CD4-positive, CD25-positive, alpha-beta regulatory T cell (primary cell): ENCODE results near the gene ACTC1. TPM values are rescaled to one million over a fixed set of nuclear protein-coding genes. Genes with fewer than 3 reads are reported as not detected.

ENCODE experiments used
- ATAC-seq, 2 donors: fragments of 150-1000 bp; cut with Tn5 transposase; one replicate each; pipeline ENCODE4 v1.10.0; 2021; ENCODE audit warnings: low read depth in 2 of 2, moderate number of reproducible peaks in 2 of 2, moderate library complexity in 1 of 2
- DNase-seq, 3 donors: peaks; one replicate each; pipeline versions ENCODE4 v3.0.0 to v3.0.0-alpha.2; 2012 to 2022; ENCODE audit warnings: mixed read lengths in 1 of 3
- H3K27ac ChIP-seq: one replicate; pipeline ENCODE4 v1.7.0; 2013; ENCODE audit warnings: mild to moderate bottlenecking, low read length; ENCODE audit not compliant: insufficient read depth, poor library complexity, severe bottlenecking
- H3K27me3 ChIP-seq: one replicate; pipeline ENCODE4 v1.7.0; 2013; ENCODE audit warnings: low read length; ENCODE audit not compliant: control insufficient read depth, insufficient read depth
- H3K36me3 ChIP-seq: one replicate; pipeline ENCODE4 v1.7.0; 2013; ENCODE audit warnings: mild to moderate bottlenecking, low read length, moderate library complexity; ENCODE audit not compliant: control insufficient read depth, insufficient read depth
- H3K4me1 ChIP-seq: 2 replicates; pipeline ENCODE4 v1.7.0; 2013; ENCODE audit warnings: mild to moderate bottlenecking, low read length; ENCODE audit not compliant: insufficient read depth, control insufficient read depth, poor library complexity, severe bottlenecking
- H3K4me3 ChIP-seq: one replicate; pipeline ENCODE4 v1.7.0; 2013; ENCODE audit warnings: low read depth, mild to moderate bottlenecking, low read length, moderate library complexity
- H3K9me3 ChIP-seq, 2 experiments: 1 replicate in 1 of 2; 2 replicates in 1 of 2; pipeline ENCODE4 v1.7.0; 2013; ENCODE audit warnings: low read length in 2 of 2, mild to moderate bottlenecking in 1 of 2, moderate library complexity in 1 of 2; ENCODE audit not compliant: control insufficient read depth in 2 of 2
- H3K27ac Mint-ChIP-seq, 3 donors: one replicate each; pipeline ENCODE4 v1.8.0; 2020 to 2022; ENCODE audit warnings: mild to moderate bottlenecking in 3 of 3, mixed read lengths in 3 of 3, moderate library complexity in 2 of 3
- H3K27me3 Mint-ChIP-seq: one replicate; pipeline ENCODE4 v1.8.0; 2022; ENCODE audit warnings: mild to moderate bottlenecking, mixed read lengths
- H3K36me3 Mint-ChIP-seq: one replicate; pipeline ENCODE4 v1.8.0; 2020; ENCODE audit warnings: mixed read lengths
- H3K4me1 Mint-ChIP-seq, 4 donors: one replicate each; pipeline ENCODE4 v1.8.0; 2020 to 2022; ENCODE audit warnings: mixed read lengths in 4 of 4, mild to moderate bottlenecking in 1 of 4
- H3K4me3 Mint-ChIP-seq, 4 donors: one replicate each; pipeline ENCODE4 v1.8.0; 2020 to 2022; ENCODE audit warnings: mild to moderate bottlenecking in 4 of 4, mixed read lengths in 4 of 4, moderate library complexity in 3 of 4
- H3K9me3 Mint-ChIP-seq, 7 donors: one replicate each; pipeline ENCODE4 v1.8.0; 2020 to 2022; ENCODE audit warnings: mixed read lengths in 7 of 7, mild to moderate bottlenecking in 3 of 7, moderate library complexity in 2 of 7
- polyA plus RNA-seq, 4 donors: library from polyadenylated mRNA; unstranded; fragments of 300-500 nt; fragmentation: Illumina TruSeq; gene quantifications; one replicate each; pipeline ENCODE4 v1.2.3, GENCODE V29; 2021
- total RNA-seq: library from RNA; stranded (reverse); gene quantifications from one replicate; pipeline ENCODE4 v1.2.3, GENCODE V29; 2022

ACTC1 gene
- total and polyA plus RNA-seq, 5 donors from 2014 or later, result not detected

DNA sequence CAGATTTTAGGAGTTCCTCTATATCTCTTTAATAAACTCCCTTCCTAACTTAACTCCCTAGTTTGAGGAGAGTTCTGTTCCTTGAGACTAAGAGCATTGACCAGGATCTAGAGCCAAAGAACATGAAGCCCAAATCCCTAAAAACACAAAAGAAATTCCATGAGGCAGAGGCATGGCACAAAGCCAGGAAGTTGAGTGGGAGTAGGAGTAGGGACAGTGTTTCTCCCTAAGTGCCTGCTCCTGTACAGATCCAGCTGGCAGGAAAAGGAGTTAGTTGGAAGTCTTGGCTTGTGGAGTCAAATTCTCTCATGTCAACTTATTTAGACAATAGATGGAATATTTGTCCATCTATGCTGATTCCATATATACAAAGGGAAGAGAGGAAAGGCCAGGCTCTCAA lies 11.4 kb downstream of the ACTC1 start:
- peaks cover 2% of the 10 kb centered on the region for H3K27me3 ChIP-seq
- no peak overlapping the region for H3K27ac ChIP-seq
- H3K4me1 ChIP-seq, result no peaks in the 10 kb centered on the region
- no peaks in the 10 kb centered on the region for H3K36me3 Mint-ChIP-seq
- H3K36me3 ChIP-seq, result no peaks in the 10 kb centered on the region
- no peak overlapping the region for H3K4me3 Mint-ChIP-seq
- peaks cover 0 to 26% (median 8%) of the 10 kb centered on the region in 7 donors for H3K9me3 Mint-ChIP-seq
- no peak for DNase-seq
- H3K27me3 Mint-ChIP-seq, result no peaks in the 10 kb centered on the region
- no peak overlapping the region for H3K4me3 ChIP-seq
- H3K4me1 Mint-ChIP-seq, result no peaks in the 10 kb centered on the region
- ATAC-seq, result no peak
- no peaks in the 10 kb centered on the region for H3K9me3 ChIP-seq
- H3K27ac Mint-ChIP-seq, result no peak overlapping the region

DNA sequence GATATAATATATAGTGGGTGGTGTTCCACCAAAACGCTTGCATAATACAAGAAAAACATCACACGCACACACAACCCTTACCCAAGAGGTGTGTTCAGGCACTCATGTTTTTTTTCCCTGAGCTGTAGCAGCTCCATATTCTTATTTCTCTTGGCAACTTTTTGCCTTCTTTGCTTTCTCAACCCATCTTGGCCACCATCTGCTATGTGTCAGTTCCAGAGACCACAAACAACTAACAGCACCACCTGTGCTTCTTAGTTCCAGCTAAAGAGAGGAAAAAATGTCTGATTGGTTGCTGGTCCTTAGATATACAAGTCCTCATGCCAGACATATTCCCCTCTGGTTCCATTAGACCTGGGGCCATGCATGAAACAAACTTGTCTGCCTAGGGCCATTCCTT lies 11.9 kb downstream of the ACTC1 start:
- no peaks in the 10 kb centered on the region for H3K36me3 Mint-ChIP-seq
- no peak overlapping the region for H3K4me3 Mint-ChIP-seq
- no peaks in the 10 kb centered on the region for H3K36me3 ChIP-seq
- DNase-seq (no peak), ATAC-seq (no peak)
- no peaks in the 10 kb centered on the region for H3K4me1 ChIP-seq
- H3K9me3 ChIP-seq, result no peaks in the 10 kb centered on the region
- no peaks in the 10 kb centered on the region for H3K4me1 Mint-ChIP-seq
- H3K27ac ChIP-seq, result no peak overlapping the region
- H3K27me3 ChIP-seq, result peaks cover 2% of the 10 kb centered on the region
- no peak overlapping the region for H3K27ac Mint-ChIP-seq
- H3K4me3 ChIP-seq, result no peak overlapping the region
- no peaks in the 10 kb centered on the region for H3K27me3 Mint-ChIP-seq
- peaks cover 0 to 26% (median 8%) of the 10 kb centered on the region in 7 donors for H3K9me3 Mint-ChIP-seq

DNA sequence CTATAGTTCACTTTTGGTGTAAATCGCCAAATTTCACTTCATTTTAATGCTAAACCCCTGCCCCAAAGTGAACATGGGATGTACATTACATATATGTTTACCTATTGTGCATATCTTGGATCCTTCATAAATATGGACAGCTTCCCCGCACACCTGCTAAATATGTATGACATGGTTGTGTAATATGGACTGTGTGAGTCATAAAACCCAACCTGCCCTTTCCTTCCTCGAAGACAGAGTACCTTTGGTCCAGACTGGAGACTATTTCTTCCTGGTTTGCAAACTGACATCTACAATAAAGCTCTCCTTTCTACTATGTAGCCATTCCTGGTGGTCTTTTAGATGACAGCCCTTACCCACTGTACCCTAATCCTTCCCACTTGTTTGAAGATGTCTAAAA lies 12.4 kb downstream of the ACTC1 start:
- ATAC-seq (no peak), DNase-seq (no peak)
- H3K36me3 ChIP-seq, result no peaks in the 10 kb centered on the region
- H3K4me1 ChIP-seq, result no peaks in the 10 kb centered on the region
- H3K9me3 ChIP-seq, result no peaks in the 10 kb centered on the region
- no peak overlapping the region for H3K27ac Mint-ChIP-seq
- no peaks in the 10 kb centered on the region for H3K27me3 Mint-ChIP-seq
- no peak overlapping the region for H3K27ac ChIP-seq
- H3K4me3 Mint-ChIP-seq, result no peak overlapping the region
- no peaks in the 10 kb centered on the region for H3K36me3 Mint-ChIP-seq
- H3K4me3 ChIP-seq, result no peak overlapping the region
- peaks cover 2% of the 10 kb centered on the region for H3K27me3 ChIP-seq
- no peaks in the 10 kb centered on the region for H3K4me1 Mint-ChIP-seq
- peaks cover 0 to 26% (median 8%) of the 10 kb centered on the region in 7 donors for H3K9me3 Mint-ChIP-seq

DNA sequence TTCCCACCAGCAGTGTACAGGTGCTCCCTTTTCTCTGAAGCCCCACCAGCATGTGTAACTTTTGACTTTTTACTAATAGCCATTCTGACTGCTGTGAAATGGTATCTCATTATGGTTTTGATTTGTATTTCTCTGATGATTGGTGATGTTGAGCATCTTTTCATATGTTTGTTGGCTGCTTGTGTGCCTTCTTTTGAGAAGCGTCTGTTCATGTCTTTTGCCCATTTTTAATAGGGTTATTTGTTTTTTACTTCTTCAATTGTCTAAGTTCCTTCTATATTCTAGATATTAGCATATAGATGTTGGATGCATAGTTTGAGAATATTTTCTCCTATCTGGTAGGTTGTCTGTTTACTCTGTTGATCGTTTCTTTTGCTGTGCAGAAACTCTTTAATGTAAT lies 14.6 kb downstream of the ACTC1 start:
- Mint-ChIP-seq H3K36me3 (no peaks in the 10 kb centered on the region), H3K27me3 (no peaks in the 10 kb centered on the region), H3K9me3 (peaks cover 0 to 26% (median 8%) of the 10 kb centered on the region in 7 donors), H3K4me1 (no peaks in the 10 kb centered on the region), H3K4me3 (no peak overlapping the region), H3K27ac (no peak overlapping the region)
- DNase-seq, result no peak
- no peak overlapping the region for H3K4me3 ChIP-seq
- H3K4me1 ChIP-seq, result no peaks in the 10 kb centered on the region
- peaks cover 2% of the 10 kb centered on the region for H3K27me3 ChIP-seq
- no peak overlapping the region for H3K27ac ChIP-seq
- H3K9me3 ChIP-seq, result no peaks in the 10 kb centered on the region
- no peak for ATAC-seq
- H3K36me3 ChIP-seq, result no peaks in the 10 kb centered on the region

DNA sequence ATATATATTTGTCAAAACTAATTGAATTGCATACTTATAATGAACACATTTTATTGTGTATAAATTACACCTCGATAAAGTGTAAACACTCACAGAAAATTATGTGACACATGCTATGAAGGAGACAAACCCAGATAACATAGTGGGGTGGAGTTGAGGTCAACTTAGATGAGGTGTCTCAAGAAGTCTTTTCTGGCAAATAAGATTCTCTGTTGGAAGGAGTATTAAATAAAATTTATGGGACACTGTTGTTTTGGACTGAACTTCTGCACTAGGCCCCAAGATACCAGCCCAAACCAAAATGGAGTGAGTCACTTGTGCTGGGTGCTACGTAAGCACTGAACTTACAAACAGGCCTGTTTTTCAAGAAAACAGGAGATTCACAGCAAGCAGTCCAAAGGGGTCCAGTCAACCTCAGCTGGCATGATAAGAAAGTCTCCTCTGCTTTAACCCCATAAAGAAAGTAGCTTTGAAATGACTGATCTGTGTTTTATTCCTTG lies 18.7 kb downstream of the ACTC1 start:
- Mint-ChIP-seq H3K27me3 (peaks cover 12% of the 10 kb centered on the region), H3K27ac (no peak overlapping the region), H3K4me3 (no peak overlapping the region), H3K9me3 (peaks cover 0 to 15% (median 3%) of the 10 kb centered on the region in 7 donors), H3K4me1 (no peaks in the 10 kb centered on the region), H3K36me3 (no peaks in the 10 kb centered on the region)
- H3K4me3 ChIP-seq, result no peak overlapping the region
- H3K9me3 ChIP-seq, result no peaks in the 10 kb centered on the region
- DNase-seq, result no peak
- no peak for ATAC-seq
- no peaks in the 10 kb centered on the region for H3K4me1 ChIP-seq
- H3K36me3 ChIP-seq, result no peaks in the 10 kb centered on the region
- H3K27ac ChIP-seq, result no peak overlapping the region
- peaks cover 2% of the 10 kb centered on the region for H3K27me3 ChIP-seq

DNA sequence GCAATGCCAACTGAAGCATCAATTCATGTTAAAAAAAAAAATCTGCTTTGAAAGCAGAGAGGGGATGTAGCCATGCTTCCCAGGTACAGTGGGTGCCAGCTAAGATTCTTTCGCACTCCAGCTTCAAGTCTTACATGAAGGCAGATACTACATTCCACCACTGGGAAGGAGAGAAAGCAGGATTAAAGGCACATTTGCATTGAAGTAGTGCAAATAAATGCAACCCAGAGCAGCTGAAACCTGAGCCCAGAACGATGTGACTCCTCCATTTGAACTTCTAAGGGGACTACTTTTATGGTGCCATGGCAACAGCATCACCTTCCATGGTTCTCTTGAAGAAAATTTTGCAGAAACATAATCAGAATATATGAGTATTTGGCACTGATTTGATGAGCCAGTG lies 21.4 kb downstream of the ACTC1 start:
- Histone ChIP-seq H3K9me3 (no peaks in the 10 kb centered on the region), H3K4me3 (no peak overlapping the region)
- peaks cover 17% of the 10 kb centered on the region for H3K27me3 Mint-ChIP-seq

DNA sequence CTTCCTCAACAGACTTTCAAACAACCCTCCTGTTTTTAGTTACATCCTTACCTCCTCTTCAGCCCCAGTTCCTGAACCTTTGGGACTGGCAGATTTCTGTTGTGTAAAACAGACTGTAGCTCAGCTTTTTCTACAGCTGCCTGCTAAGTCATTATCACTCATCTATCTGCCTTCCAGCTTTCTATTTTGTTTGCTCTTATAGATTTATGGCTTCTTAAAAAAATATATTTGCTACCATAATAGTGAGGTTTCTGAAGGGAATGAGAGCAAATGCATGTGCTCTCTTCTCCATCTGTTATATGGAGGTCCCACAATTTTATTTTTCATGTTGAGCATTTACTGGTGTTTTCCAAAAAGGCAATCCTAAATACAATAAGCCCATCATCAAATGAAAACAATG lies 22.3 kb downstream of the ACTC1 start:
- ATAC-seq, result no peak

More for the DNA sequence above, 21.4 kb downstream of the ACTC1 start:
- Mint-ChIP-seq H3K36me3 (no peaks in the 10 kb centered on the region), H3K9me3 (peaks cover 0 to 6% (median 0%) of the 10 kb centered on the region in 7 donors), H3K27ac (no peak overlapping the region), H3K4me1 (no peaks in the 10 kb centered on the region), H3K4me3 (no peak overlapping the region)
- DNase-seq (no peak), ATAC-seq (no peak)
- Histone ChIP-seq H3K4me1 (no peaks in the 10 kb centered on the region), H3K27ac (no peak overlapping the region), H3K36me3 (no peaks in the 10 kb centered on the region), H3K27me3 (peaks cover 12% of the 10 kb centered on the region)

DNA sequence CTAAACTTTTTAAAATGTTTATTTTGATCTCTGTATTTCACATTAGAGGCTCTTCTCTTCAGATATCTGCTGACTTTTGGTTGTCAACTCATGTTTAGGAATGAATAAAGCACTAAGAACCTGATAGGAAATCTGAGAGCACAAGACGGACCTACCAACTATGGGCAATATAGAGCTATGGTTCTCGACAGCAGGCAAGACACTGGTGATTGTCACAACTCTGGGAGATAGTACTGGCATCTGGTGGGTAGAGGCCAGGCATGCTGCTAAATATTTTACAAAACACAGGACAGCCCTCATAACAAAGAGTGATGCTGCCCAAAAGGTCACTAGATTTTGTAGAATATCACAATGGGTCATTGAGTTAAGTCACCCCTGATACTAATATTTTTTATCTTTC lies 23.0 kb downstream of the ACTC1 start:
- no peak overlapping the region for H3K4me3 ChIP-seq
- no peak for ATAC-seq
- H3K27me3 ChIP-seq, result peaks cover 12% of the 10 kb centered on the region
- no peaks in the 10 kb centered on the region for H3K36me3 ChIP-seq
- Mint-ChIP-seq H3K9me3 (peaks cover 0 to 6% (median 0%) of the 10 kb centered on the region in 7 donors), H3K4me3 (no peak overlapping the region), H3K36me3 (no peaks in the 10 kb centered on the region), H3K27ac (no peak overlapping the region), H3K4me1 (peaks cover 0 to 2% (median 0%) of the 10 kb centered on the region in 4 donors), H3K27me3 (peaks cover 17% of the 10 kb centered on the region)
- no peak for DNase-seq
- no peaks in the 10 kb centered on the region for H3K9me3 ChIP-seq
- no peaks in the 10 kb centered on the region for H3K4me1 ChIP-seq
- no peak overlapping the region for H3K27ac ChIP-seq

More for the DNA sequence above, 22.3 kb downstream of the ACTC1 start:
- Mint-ChIP-seq H3K4me1 (peaks cover 0 to 2% (median 0%) of the 10 kb centered on the region in 4 donors), H3K4me3 (no peak overlapping the region), H3K27me3 (peaks cover 17% of the 10 kb centered on the region), H3K36me3 (no peaks in the 10 kb centered on the region), H3K27ac (no peak overlapping the region), H3K9me3 (peaks cover 0 to 6% (median 0%) of the 10 kb centered on the region in 7 donors)
- Histone ChIP-seq H3K4me1 (no peaks in the 10 kb centered on the region), H3K27me3 (peaks cover 12% of the 10 kb centered on the region), H3K4me3 (no peak overlapping the region), H3K27ac (no peak overlapping the region), H3K9me3 (no peaks in the 10 kb centered on the region), H3K36me3 (no peaks in the 10 kb centered on the region)
- DNase-seq, result no peak
